ENCODE results near the gene RB1.

Gene RB1

GRCh38 chr13:48476215-48476614 is 172.7 kb downstream of the RB1 start:
- no peaks in the 10 kb centered on the region for H3K27me3 ChIP-seq (ENCODE audit: insufficient read depth, low read length)
- H3K4me3 ChIP-seq (ENCODE audit: low read depth, low read length, poor library complexity, severe bottlenecking), result no peak overlapping the region
- peaks cover 15% of the 10 kb centered on the region for H3K4me1 ChIP-seq (ENCODE audit: insufficient read depth, low read length, severe bottlenecking)
- no peak overlapping the region for H3K27ac ChIP-seq (ENCODE audit: low read depth, low read length, poor library complexity, severe bottlenecking)
- no peak overlapping the region for H3K4me2 ChIP-seq (ENCODE audit: low read length)
- no peaks in the 10 kb centered on the region for H3F3A ChIP-seq (ENCODE audit: insufficient read depth, low read length)
- H3K79me2 ChIP-seq (ENCODE audit: insufficient read depth, low read length), result no peaks in the 10 kb centered on the region
- no peak overlapping the region for H3K9ac ChIP-seq (ENCODE audit: low read length)
- H3K36me3 ChIP-seq (ENCODE audit: insufficient read depth, low read length), result peaks cover 54% of the 10 kb centered on the region
- no peaks in the 10 kb centered on the region for H3K9me2 ChIP-seq (ENCODE audit: low read depth, low read length)
- no peak overlapping the region for H2AFZ ChIP-seq (ENCODE audit: low read length)
- H3K9me3 ChIP-seq (ENCODE audit: low read length), result no peaks in the 10 kb centered on the region
- TF ChIP-seq, protein P1, sequence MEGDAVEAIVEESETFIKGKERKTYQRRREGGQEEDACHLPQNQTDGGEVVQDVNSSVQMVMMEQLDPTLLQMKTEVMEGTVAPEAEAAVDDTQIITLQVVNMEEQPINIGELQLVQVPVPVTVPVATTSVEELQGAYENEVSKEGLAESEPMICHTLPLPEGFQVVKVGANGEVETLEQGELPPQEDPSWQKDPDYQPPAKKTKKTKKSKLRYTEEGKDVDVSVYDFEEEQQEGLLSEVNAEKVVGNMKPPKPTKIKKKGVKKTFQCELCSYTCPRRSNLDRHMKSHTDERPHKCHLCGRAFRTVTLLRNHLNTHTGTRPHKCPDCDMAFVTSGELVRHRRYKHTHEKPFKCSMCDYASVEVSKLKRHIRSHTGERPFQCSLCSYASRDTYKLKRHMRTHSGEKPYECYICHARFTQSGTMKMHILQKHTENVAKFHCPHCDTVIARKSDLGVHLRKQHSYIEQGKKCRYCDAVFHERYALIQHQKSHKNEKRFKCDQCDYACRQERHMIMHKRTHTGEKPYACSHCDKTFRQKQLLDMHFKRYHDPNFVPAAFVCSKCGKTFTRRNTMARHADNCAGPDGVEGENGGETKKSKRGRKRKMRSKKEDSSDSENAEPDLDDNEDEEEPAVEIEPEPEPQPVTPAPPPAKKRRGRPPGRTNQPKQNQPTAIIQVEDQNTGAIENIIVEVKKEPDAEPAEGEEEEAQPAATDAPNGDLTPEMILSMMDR (IDR thresholded peaks at IDR 0.05; ENCODE audit: low read length), result no peak
- no peak for TF ChIP-seq EZH2 (IDR thresholded peaks at IDR 0.05; ENCODE audit: borderline replicate concordance, low read length)
- H4K20me1 ChIP-seq (ENCODE audit: insufficient read depth, low read length), result no peaks in the 10 kb centered on the region

- no peak overlapping the region for H3K4me3 ChIP-seq (ENCODE audit: low read depth, low read length, poor library complexity, severe bottlenecking)
- H3K79me2 ChIP-seq (ENCODE audit: insufficient read depth, low read length), result no peaks in the 10 kb centered on the region
- no peaks in the 10 kb centered on the region for H3K27me3 ChIP-seq (ENCODE audit: insufficient read depth, low read length)
- TF ChIP-seq, protein P1 (IDR thresholded peaks at IDR 0.05; ENCODE audit: low read length), result no peak
- H4K20me1 ChIP-seq (ENCODE audit: insufficient read depth, low read length), result no peaks in the 10 kb centered on the region
- peaks cover 52% of the 10 kb centered on the region for H3K36me3 ChIP-seq (ENCODE audit: insufficient read depth, low read length)
- H3K4me1 ChIP-seq (ENCODE audit: insufficient read depth, low read length, severe bottlenecking), result peaks cover 15% of the 10 kb centered on the region
- no peaks in the 10 kb centered on the region for H3F3A ChIP-seq (ENCODE audit: insufficient read depth, low read length)
- H3K9me3 ChIP-seq (ENCODE audit: low read length), result no peaks in the 10 kb centered on the region
- no peak overlapping the region for H3K27ac ChIP-seq (ENCODE audit: low read depth, low read length, poor library complexity, severe bottlenecking)
- no peak overlapping the region for H3K4me2 ChIP-seq (ENCODE audit: low read length)
- no peak overlapping the region for H3K9ac ChIP-seq (ENCODE audit: low read length)
- no peak overlapping the region for H2AFZ ChIP-seq (ENCODE audit: low read length)
- no peaks in the 10 kb centered on the region for H3K9me2 ChIP-seq (ENCODE audit: low read depth, low read length)
Observed at GRCh38 chr13:48476686-48477085, 173.1 kb downstream of the RB1 start.

- no peak overlapping the region for H3K4me2 ChIP-seq (ENCODE audit: low read length)
- no peaks in the 10 kb centered on the region for H3F3A ChIP-seq (ENCODE audit: insufficient read depth, low read length)
- TF ChIP-seq, protein P1 (IDR thresholded peaks at IDR 0.05; ENCODE audit: low read length), result no peak
- no peak for TF ChIP-seq EZH2 (IDR thresholded peaks at IDR 0.05; ENCODE audit: borderline replicate concordance, low read length)
- no peaks in the 10 kb centered on the region for H3K27me3 ChIP-seq (ENCODE audit: insufficient read depth, low read length)
- peaks cover 49% of the 10 kb centered on the region for H3K36me3 ChIP-seq (ENCODE audit: insufficient read depth, low read length)
- no peak overlapping the region for H2AFZ ChIP-seq (ENCODE audit: low read length)
- H3K4me3 ChIP-seq (ENCODE audit: low read depth, low read length, poor library complexity, severe bottlenecking), result no peak overlapping the region
- H3K27ac ChIP-seq (ENCODE audit: low read depth, low read length, poor library complexity, severe bottlenecking), result peak overlapping the region; percentile 13
- no peaks in the 10 kb centered on the region for H3K9me2 ChIP-seq (ENCODE audit: low read depth, low read length)
- H3K4me1 ChIP-seq (ENCODE audit: insufficient read depth, low read length, severe bottlenecking), result peaks cover 15% of the 10 kb centered on the region
- no peaks in the 10 kb centered on the region for H4K20me1 ChIP-seq (ENCODE audit: insufficient read depth, low read length)
- no peak overlapping the region for H3K9ac ChIP-seq (ENCODE audit: low read length)
- H3K79me2 ChIP-seq (ENCODE audit: insufficient read depth, low read length), result no peaks in the 10 kb centered on the region
- H3K9me3 ChIP-seq (ENCODE audit: low read length), result no peaks in the 10 kb centered on the region
Observed at GRCh38 chr13:48477191-48477855, 173.8 kb downstream of the RB1 start.
